Epidermal melanocyte (primary cell): ENCODE measurements around the gene MAP1B.
"Not testable (repeated sequence)": the region's sequence is repeated elsewhere in the genome, so short reads cannot be mapped to it uniquely, and the experiment has no call there.

Experiments
- DNase-seq: peaks from one replicate; pipeline ENCODE4 v3.0.0; 2011; ENCODE audit warnings: low spot score; ENCODE audit not compliant: insufficient read length

The MAP1B gene

DNA sequence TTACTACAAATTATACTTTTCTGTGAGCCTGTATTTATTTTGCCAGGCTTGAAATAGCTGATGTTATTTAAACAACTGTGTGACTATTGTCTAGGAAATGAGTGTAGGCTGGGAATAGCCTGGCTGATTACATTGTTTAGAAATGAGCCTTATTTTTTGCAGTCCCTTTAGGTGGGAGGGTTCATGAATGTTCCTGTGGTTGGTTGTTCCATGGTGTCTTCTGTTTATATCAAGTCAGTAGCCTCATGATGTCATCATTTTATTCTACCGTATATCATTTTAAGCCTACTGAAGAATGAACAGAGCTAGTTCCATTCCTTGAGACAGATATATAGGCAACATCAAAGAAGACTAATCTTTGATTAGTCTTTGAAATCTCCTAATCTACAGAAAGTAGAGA lies 53.1 kb downstream of the MAP1B start:
- no peak for DNase-seq

DNA sequence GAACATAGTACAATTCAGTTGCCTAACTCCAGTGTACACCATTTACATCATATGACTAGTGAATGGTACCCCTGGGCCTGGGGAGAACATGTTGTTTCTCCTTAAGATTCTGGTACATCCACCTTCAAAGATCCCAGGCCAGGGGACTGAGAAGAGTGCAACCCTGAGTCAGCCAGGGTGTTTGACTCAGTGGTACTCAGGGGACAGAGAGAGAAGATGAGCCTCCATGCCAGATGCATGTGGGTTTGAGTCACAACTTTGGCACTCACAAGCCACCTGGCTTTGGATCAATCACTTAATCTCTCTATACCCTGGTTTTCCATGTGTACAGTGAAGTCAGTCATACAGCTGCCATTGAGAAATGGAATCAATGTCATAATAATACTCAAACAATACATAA lies 53.7 kb downstream of the MAP1B start:
- no peak for DNase-seq

DNA sequence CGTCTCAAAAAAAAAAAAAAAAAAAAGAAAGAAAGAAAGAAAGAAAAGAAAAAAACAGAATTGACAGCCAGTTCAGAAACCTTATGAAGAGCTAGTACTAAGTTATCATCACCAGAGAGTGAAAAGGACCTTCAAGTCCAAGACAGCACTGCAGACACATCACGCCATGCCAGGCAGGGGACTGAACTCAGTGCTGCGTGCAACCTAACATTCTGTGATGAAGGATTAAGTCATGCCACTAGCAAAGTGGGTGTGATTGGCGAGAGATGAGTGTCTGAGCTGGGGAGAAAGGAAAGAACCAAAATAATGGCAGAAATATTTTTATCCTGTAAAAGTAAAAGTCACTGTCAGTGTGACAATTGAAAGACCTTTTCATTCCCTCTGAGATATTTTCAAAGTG lies 54.7 kb downstream of the MAP1B start:
- DNase-seq, result no peak

DNA sequence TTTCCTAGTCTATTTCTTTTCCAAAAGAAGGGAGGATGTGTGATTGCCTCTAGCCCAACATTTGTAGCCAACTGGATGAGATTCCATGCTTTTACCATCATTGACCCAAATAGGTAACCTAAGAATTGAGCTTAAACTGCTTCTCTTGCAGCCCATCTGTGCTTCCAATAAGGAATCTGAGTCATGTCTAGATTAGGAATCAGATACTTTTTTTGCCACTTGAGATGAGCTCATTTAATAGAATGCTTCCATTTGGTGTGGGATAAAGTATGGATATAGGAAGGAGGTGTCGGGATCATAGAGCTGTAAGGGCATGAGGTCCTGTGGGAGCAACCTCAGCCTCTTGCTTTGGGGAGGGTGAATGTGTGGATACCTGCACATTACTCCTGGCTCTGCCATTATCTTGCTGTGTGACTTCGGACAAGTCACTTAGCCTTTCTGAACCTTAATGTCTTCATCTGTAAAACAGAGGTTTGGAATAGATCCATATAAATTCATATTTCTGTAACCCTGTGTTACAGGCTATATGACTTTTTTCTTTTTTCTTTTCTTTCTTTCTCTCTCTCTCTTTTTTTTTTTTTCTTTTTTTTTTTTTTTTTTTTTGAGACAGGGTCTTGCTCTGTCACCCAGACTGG lies 56.2 kb downstream of the MAP1B start:
- no peak for DNase-seq

DNA sequence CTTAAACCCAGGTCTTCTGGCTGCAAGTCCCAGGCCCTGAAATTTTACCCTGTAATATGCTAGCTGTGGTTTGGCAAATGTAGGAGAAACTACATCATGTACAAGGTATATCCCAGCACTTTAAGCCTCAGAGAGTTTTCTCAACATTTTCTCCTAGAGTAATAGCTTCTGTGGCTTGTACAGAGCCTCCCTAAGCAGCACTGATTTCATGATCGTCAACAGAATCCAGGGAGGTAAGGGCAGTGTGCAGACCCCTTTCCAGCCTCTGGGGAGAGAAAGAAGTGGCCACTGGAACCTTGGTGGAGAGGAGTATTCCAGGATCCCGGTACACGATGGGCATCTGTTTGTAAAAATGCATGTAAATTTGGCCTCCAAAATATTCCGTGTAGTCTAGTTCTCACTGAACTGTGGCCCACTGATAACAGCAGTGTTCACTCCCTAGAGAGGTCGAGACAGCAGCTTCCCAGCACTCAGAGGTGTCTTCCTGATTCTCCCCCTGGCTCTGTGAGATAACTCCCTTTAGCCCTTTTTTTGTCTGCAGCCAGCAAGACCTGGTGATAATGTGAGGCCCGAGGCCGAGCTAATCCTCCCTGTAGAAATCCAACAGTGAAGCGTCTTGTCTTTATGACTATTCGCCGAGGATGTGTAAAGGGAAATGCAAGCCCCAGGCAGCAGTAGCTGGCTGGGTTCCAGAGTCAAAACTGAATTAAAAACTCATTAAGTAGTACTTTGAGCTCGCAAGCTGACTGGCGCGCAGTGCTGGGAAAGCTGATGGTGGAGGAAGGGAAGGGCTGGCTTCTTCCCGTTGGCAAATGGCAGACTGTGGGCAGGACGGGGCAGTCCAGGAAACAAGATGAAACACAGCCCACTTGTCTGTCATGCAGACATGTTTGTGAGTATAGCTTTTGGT lies 59.0 kb downstream of the MAP1B start:
- DNase-seq, result peak; percentile 64

DNA sequence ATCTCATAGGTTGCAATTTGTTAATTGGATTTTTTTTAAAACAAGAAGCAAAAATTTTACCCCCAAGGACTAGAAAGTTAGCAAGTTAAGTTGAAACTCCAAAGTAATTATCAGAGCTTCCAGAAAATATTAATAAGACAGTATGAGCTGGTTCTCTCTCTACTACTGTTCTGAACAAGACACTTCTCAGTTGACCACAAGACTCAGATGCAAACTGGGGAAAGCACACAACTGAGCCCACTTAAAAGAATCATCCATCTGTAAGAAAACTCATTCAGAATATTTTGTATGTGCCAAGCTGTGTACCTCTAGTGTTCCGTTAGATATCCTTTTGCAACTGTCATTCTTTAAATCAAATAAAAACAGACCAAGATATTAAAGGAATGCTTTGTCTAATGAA lies 60.0 kb downstream of the MAP1B start:
- no peak for DNase-seq

DNA sequence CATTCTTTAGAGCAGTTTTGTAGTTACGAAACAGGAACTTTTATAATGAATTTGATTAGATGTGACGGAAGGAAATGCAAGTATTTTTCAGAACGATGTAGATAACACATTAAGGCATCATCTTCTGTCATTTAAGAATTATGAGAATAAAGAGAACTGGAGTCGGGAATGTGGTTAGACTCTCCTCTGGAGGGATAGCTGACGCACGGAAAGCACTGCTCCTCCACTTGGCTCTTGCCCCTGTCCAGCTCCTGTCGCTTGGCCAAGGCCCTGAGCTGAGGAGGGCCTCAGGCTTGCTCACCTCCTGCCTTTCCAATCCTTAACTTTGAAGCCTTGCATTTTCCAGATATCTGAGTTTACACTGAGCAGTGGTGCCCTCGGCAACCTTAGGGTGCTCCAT lies 60.5 kb downstream of the MAP1B start:
- no peak for DNase-seq

DNA sequence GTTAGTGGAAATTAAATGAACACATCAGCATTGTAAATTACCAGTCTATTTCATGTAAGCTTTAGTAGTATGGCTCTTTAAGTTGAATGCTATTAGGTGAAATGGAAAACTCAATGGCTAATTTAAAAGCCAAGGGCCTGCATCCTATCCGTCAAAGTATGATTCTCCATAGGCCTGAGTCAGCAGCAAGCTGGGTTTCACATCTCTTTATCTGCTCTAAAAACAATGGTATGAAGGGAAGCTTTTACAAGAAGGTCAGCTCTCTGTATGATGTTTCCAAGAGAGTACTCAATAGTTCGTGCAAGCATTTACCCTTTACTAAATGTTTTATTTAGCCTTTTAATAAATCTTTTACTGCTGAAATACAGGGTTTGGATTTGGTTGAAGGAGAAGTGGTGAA lies 62.8 kb downstream of the MAP1B start:
- DNase-seq, result no peak

DNA sequence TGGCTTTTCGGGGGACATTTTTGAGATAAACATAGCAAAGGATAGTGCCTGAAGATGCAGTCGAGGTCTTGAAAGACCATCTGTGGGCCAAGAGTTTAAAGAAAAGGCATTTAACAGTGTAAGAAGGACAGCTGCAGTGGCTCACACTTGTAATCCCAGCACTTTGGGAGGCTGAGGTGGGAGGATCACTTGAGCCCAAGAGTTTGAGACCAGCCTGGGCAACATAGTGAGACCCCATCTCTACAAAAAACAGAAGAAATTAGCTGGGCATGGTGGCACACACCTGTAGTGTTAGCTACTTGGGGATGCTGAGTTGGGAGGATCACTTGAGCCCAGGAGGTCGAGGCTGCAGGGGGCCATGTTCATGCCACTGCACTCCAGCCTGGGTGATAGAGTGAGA lies 63.9 kb downstream of the MAP1B start:
- not testable (repeated sequence) for DNase-seq

DNA sequence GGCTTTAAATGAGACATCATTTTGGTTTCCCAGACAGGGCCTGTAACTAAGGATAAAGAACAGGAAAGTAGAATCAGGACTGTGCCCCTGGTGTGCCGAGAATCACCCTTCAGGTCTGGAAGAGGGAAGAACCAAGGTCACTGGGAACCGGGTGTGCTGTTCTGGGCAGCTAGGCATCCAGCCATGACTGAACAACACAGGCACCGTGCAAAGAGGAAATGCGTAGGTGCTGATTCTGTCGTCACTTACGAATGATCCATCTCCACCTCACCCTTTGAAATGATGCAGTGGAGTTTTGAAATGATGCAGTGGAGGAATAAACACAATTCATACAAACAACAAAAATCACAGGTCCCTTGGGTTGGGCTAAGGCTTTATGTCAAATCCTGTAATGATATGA lies 64.4 kb downstream of the MAP1B start:
- no peak for DNase-seq

DNA sequence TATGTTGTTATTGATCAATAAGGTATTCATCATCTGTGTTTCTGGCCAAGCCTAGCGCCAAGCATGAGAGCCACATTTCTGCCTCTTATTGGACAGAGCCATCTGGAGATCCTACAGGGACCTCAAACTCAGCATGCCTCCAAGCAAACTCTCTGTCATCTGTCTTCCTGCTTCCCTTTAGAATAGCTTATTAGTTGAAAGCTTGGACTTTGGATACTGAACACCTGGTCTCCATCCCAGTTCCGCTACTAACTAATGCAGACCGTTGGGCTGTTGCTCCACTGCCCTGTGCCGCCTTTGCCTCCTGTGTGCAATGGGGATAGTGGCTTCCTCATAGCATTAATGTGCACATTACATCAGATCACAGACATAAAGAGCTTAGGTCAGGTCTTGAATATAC lies 65.5 kb downstream of the MAP1B start:
- no peak for DNase-seq

DNA sequence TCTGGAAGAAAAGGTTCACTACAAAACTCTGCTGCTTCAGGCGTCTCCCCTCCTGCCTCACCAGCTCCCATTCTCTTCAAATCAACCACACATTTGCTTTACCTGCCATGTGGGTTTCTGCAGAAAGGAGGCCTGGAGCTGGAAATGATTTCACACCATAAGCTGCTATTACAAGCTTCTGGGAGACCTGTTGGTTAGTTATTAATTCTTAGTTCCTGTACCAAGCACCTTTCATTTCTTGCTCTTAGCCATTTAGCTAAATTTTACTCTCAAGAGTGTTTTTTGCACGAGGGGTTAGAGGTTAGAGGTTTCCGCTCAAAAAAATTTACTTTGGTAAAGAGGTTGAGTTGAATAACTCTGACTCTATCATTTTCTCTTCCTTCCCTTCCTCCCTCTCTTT lies 70.3 kb downstream of the MAP1B start:
- DNase-seq, result no peak

DNA sequence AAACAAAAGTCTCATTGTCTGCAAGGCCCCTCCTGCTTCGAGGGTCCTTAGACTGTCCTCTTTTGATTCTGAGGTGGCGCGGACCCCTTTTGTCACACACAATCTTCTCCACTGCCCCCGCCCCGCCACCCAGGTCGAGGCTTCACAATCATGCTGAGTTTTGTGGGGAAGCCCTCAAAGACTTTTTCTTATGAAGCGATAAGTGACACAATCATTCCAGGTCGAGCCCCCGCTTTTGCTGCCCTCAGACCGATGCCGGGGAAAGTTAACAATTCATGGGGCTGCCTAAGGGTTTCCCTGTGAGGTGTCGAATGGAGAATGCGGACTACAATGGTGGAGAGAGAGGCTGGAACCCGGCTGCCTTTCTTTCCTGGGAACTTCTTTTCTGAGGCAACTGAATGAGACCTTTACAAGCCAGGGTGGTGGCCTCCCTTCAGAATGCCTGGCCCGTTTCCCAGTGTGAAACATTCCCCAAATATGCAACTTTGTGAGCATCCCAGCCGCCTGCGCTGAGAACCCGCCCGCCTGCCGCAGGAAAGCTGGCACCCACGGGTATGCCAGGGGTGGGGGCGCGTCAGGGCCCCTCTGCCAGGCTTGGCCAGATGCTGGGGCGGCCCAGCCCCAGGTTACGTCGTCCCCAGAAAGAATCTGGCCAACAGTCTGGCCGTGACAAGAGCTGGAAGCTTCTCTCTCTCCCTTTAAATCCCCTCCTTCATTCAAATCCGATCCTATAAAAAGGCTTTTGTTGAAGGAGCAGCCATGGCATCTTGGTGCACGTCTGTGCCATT lies 71.9 kb downstream of the MAP1B start:
- no peak for DNase-seq

DNA sequence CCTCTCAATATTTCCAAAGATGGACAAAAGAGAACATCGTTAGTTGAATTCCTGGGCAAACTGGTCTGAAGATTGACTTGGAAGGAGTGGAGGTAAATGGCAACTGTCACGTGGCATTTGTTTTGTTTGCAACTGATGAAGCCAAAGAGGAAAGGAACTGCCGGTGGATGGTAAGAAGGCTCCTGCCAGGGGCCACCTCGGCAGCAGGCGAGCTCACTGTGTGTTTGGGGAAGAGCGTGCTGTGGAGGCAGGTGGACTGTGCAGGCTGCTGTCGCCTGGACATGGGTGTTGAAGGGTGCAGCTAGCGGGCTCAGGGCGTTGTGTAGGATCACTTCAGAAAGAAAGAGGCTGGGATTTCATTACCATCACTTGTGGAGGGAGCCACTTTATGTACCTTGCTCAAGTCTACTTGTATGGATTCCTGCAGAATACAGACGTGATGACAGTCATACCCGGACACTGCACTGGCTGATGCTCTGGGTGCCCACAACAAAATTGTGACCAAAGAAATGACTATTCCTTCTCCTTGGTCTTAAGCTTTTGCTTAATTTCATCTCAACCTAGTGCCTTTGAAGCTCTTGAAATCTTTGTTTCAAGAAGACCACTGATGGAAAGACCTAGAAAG lies 72.7 kb downstream of the MAP1B start:
- no peak for DNase-seq

DNA sequence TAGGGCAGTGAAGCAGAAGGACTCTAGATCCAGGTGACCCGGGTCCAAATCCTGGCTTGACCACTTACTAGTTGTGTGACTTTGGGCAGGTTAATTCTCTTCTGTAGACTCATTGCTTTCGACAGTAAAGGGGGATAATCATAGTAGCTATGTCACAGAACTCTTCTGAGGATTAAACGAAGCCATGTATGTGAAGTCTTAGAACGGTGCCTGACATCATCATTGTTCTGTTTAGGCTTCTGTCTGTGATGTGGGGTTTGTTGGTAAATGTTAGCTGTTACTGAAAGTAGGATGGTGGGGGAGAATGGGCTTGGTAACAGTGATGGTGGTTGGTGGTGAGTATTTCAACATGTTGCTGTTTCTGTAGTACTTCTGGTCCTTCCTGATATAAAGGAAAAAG lies 73.7 kb downstream of the MAP1B start:
- no peak for DNase-seq

DNA sequence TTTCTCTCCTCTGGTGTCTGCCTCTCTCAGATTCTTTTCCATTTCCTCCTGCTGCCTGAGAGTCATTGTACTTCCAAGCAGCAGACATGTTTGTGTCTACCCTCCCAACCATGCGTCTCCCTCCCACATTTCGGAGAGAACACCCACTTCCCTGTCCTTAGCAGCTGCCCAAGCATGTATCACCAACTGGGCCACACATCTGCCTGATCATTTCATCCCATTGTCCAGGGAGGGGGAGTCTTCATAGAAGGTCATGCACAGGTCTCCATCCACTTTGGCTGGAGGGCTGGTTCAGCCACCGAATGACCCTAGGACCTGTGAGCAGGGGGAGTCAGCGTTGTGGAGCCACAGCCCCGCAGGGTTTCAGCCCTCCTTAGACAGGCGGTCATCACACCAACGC lies 75.4 kb downstream of the MAP1B start:
- no peak for DNase-seq

DNA sequence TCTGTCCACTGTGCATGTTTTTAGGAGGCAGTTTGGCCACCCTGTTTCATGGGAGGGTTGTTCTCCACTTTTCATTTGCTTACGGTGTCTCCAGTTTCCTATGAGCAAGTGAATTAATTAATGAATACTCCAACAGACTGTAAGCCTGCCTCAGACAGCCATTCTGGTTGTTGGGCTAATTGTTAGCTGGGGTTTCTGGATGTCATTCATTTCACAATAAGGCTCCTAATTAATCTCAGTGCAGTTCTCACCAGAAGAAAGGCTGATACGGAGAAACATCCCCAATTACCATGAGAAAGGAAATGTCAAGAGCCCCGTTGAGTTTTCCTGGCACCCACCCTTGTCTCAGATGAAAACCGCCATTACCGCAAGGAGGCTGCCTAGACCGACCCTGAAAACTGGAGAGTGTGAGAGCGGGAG lies 75.8 kb downstream of the MAP1B start:
- DNase-seq, result no peak

DNA sequence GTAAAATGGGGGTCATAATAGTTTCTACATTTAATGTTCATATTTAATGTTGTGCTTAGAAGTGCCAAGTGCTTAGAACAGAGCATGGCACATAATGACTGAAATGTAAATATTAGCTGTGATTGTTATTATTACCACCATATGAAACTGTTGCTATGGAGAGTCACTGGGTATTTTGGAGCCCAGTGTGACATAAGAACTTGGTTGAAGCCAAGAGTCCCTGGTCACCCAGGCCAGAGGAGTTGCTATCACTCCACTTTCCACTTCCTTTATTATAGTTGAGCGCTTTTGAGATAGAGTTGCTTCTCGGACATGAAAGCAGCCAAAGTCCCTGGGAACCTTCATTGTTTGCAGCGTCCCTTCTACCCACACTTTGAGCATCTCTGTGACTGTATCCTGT lies 77.1 kb downstream of the MAP1B start:
- DNase-seq, result no peak

DNA sequence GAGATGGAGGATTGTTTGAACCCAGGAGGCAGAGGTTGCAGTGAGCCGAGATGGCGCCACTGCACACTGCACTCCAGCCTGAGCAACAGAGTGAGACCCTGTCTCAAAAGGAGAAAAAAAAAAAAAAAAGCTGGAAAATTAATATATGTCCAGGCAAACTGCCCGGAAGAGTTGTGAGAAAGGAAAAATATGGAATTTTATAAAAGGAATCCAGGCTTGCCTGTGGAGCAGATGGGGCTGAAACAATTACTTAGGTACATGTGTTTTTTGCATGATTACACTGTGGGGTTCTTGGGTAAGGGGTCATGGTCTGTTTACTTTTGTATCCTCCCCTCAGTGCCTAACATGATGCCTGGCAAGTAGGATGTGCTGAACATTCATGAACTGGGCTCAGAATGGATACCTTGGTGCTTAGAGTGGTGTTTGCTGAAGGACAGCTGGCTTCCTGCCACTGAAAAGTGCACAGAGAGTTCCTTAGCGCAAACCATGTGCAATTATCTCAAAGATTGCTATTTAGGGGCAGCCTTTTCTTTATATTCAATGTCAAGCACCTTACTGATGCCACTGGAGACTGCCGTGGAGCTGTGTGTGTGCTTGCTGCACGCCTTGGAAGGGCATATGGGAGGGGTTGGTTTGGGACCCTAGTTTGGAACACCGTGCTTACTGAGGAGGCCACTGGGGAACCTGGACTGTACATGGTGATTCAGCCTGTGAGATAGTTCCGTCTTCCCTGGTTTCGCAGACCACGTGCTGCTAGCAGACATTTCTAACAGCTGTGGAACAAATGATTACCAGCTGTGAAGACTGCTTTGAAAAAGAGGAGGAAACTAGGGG lies 78.4 kb downstream of the MAP1B start:
- no peak for DNase-seq

DNA sequence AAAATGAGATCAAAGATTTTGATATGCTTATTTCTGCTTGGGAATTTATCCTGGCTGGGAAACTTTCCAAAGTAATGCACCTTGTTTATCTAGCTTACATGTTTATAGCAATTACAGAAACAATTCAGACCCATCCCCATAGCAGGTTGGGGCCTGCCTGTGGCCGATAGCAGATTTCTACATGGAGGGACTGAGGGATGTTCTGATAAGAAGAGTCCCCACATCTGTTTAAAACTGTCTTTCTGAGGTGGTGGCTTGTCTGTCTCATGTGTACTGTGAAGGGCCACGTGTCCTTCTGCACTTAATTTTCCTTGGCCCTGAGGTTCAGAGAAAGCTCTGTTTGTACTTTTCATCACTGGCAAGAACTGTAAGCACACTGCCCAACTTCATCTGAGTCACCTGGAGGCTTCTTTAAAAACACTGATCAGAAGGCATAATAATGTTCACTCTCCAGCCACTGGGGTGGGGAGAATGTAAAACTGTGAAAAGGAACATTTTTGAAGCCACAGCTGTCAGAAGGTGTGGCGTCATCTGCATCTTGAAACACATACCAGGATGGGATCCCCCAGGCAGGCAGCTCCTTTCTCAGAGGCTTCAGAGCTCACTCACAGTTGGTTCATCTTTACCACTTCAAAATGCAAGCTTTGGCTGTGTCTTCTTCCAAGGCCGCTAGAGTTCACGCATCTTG lies 80.3 kb downstream of the MAP1B start:
- DNase-seq, result no peak
